ENCODE data around the gene ANKS1B. TPM values are rescaled to one million over a fixed set of nuclear protein-coding genes. Genes with fewer than 3 reads are reported as not detected.

The ANKS1B gene
- total RNA-seq, 1 donor from 2014 or later = 2.4 TPM

- TF ChIP-seq CTCF (IDR thresholded peaks at IDR 0.05; ENCODE audit: insufficient read depth, low read depth, low read length) (no peak), EZH2 (IDR thresholded peaks at IDR 0.05; ENCODE audit: insufficient read depth, low read length) (no peak)
- H3K4me3 Mint-ChIP-seq (ENCODE audit: unreplicated experiment) = no peak overlapping the region
- H3K4me1 Mint-ChIP-seq (ENCODE audit: low read depth, unreplicated experiment) = no peaks in the 10 kb centered on the region
- Histone ChIP-seq H3K4me2 (ENCODE audit: low read length) (no peak overlapping the region), H4K20me1 (ENCODE audit: insufficient read depth, low read length) (no peaks in the 10 kb centered on the region), H3K36me3 (ENCODE audit: insufficient read depth, low read length) (no peaks in the 10 kb centered on the region), H3K9ac (ENCODE audit: low read length) (no peak overlapping the region), H3K27me3 (ENCODE audit: insufficient read depth, low read length) (no peaks in the 10 kb centered on the region), H3K79me2 (ENCODE audit: insufficient read depth, low read length) (no peaks in the 10 kb centered on the region), H2AFZ (ENCODE audit: low read depth, low read length) (no peak overlapping the region), H3K9me3 (ENCODE audit: insufficient read depth, low read depth, low read length) (no peaks in the 10 kb centered on the region), H3K4me1 (ENCODE audit: insufficient read depth, low read length) (no peaks in the 10 kb centered on the region), H3K4me3 (ENCODE audit: insufficient read depth, low read depth, low read length) (no peak overlapping the region), H3K27ac (ENCODE audit: low read depth, low read length) (no peak overlapping the region)
- FAIRE-seq = no peak
- no peak for DNase-seq (ENCODE audit: low read depth)
- no peak overlapping the region for H3K27ac Mint-ChIP-seq (ENCODE audit: unreplicated experiment)
- no peaks in the 10 kb centered on the region for H3K9me3 Mint-ChIP-seq (ENCODE audit: unreplicated experiment)
- no peaks in the 10 kb centered on the region for H3K36me3 Mint-ChIP-seq (ENCODE audit: low read depth, unreplicated experiment)
- H3K27me3 Mint-ChIP-seq (ENCODE audit: low read depth, unreplicated experiment) = no peaks in the 10 kb centered on the region
Measured at GRCh38 chr12:99549651-99550050, 435.1 kb downstream of the ANKS1B start.

- no peak for DNase-seq (ENCODE audit: low read depth)
- Histone ChIP-seq H3K27me3 (ENCODE audit: insufficient read depth, low read length) (no peaks in the 10 kb centered on the region), H3K79me2 (ENCODE audit: insufficient read depth, low read length) (no peaks in the 10 kb centered on the region), H3K36me3 (ENCODE audit: insufficient read depth, low read length) (no peaks in the 10 kb centered on the region), H3K9ac (ENCODE audit: low read length) (no peak overlapping the region), H3K4me1 (ENCODE audit: insufficient read depth, low read length) (no peaks in the 10 kb centered on the region), H3K27ac (ENCODE audit: low read depth, low read length) (no peak overlapping the region), H3K9me3 (ENCODE audit: insufficient read depth, low read depth, low read length) (no peaks in the 10 kb centered on the region), H2AFZ (ENCODE audit: low read depth, low read length) (no peak overlapping the region), H3K4me3 (ENCODE audit: insufficient read depth, low read depth, low read length) (no peak overlapping the region), H4K20me1 (ENCODE audit: insufficient read depth, low read length) (no peaks in the 10 kb centered on the region), H3K4me2 (ENCODE audit: low read length) (no peak overlapping the region)
- no peak for TF ChIP-seq EZH2 (IDR thresholded peaks at IDR 0.05; ENCODE audit: insufficient read depth, low read length)
- FAIRE-seq = no peak
- Mint-ChIP-seq H3K4me3 (ENCODE audit: unreplicated experiment) (no peak overlapping the region), H3K27me3 (ENCODE audit: low read depth, unreplicated experiment) (no peaks in the 10 kb centered on the region), H3K36me3 (ENCODE audit: low read depth, unreplicated experiment) (no peaks in the 10 kb centered on the region), H3K9me3 (ENCODE audit: unreplicated experiment) (no peaks in the 10 kb centered on the region), H3K4me1 (ENCODE audit: low read depth, unreplicated experiment) (no peaks in the 10 kb centered on the region), H3K27ac (ENCODE audit: unreplicated experiment) (no peak overlapping the region)
Measured at GRCh38 chr12:99549196-99549595, 435.5 kb downstream of the ANKS1B start.

GRCh38 chr12:99544457-99544856 lies 440.3 kb downstream of the ANKS1B start:
- no peaks in the 10 kb centered on the region for H3K9me3 Mint-ChIP-seq (ENCODE audit: unreplicated experiment)
- Histone ChIP-seq H3K36me3 (ENCODE audit: insufficient read depth, low read length) (no peaks in the 10 kb centered on the region), H3K4me2 (ENCODE audit: low read length) (no peak overlapping the region), H3K4me3 (ENCODE audit: insufficient read depth, low read depth, low read length) (no peak overlapping the region), H3K9ac (ENCODE audit: low read length) (no peak overlapping the region), H3K4me1 (ENCODE audit: insufficient read depth, low read length) (no peaks in the 10 kb centered on the region), H3K27ac (ENCODE audit: low read depth, low read length) (no peak overlapping the region), H3K27me3 (ENCODE audit: insufficient read depth, low read length) (no peaks in the 10 kb centered on the region), H3K9me3 (ENCODE audit: insufficient read depth, low read depth, low read length) (no peaks in the 10 kb centered on the region), H4K20me1 (ENCODE audit: insufficient read depth, low read length) (no peaks in the 10 kb centered on the region), H2AFZ (ENCODE audit: low read depth, low read length) (no peak overlapping the region), H3K79me2 (ENCODE audit: insufficient read depth, low read length) (no peaks in the 10 kb centered on the region)
- no peak overlapping the region for H3K4me3 Mint-ChIP-seq (ENCODE audit: unreplicated experiment)
- no peaks in the 10 kb centered on the region for H3K4me1 Mint-ChIP-seq (ENCODE audit: low read depth, unreplicated experiment)
- FAIRE-seq (no peak), DNase-seq (ENCODE audit: low read depth) (no peak)
- H3K27ac Mint-ChIP-seq (ENCODE audit: unreplicated experiment) = no peak overlapping the region
- TF ChIP-seq CTCF (IDR thresholded peaks at IDR 0.05; ENCODE audit: insufficient read depth, low read depth, low read length) (no peak), EZH2 (IDR thresholded peaks at IDR 0.05; ENCODE audit: insufficient read depth, low read length) (no peak)
- H3K36me3 Mint-ChIP-seq (ENCODE audit: low read depth, unreplicated experiment) = no peaks in the 10 kb centered on the region
- no peaks in the 10 kb centered on the region for H3K27me3 Mint-ChIP-seq (ENCODE audit: low read depth, unreplicated experiment)
